Dendritic cell treated with granulocyte-macrophage colony-stimulating factor and Interleukin-4, amounts not matched to agents 40 ng/mL and 50 ng/mL, for 4 days (primary cell): ENCODE measurements around the gene RFNG.

Experiments used
- H3K27ac Mint-ChIP-seq: one replicate; pipeline ENCODE4 v1.8.0; 2022; ENCODE audit warnings: mild to moderate bottlenecking, mixed read lengths
- H3K27me3 Mint-ChIP-seq: one replicate; pipeline ENCODE4 v1.8.0; 2022; ENCODE audit warnings: mild to moderate bottlenecking, mixed read lengths
- H3K36me3 Mint-ChIP-seq: one replicate; pipeline ENCODE4 v1.8.0; 2022; ENCODE audit warnings: low read depth, mixed read lengths
- H3K4me1 Mint-ChIP-seq: one replicate; pipeline ENCODE4 v1.8.0; 2022; ENCODE audit warnings: low read depth, mixed read lengths
- H3K4me3 Mint-ChIP-seq: one replicate; pipeline ENCODE4 v1.8.0; 2022; ENCODE audit warnings: mild to moderate bottlenecking, moderate library complexity, mixed read lengths
- H3K9me3 Mint-ChIP-seq: one replicate; pipeline ENCODE4 v1.8.0; 2022; ENCODE audit warnings: mixed read lengths
- intact Hi-C: fragments of 100-400 bp; cut with micrococcal nuclease; formaldehyde crosslinking; loops from one replicate; pipeline ENCODE4 v1.15.0; 2022

The RFNG gene

DNA sequence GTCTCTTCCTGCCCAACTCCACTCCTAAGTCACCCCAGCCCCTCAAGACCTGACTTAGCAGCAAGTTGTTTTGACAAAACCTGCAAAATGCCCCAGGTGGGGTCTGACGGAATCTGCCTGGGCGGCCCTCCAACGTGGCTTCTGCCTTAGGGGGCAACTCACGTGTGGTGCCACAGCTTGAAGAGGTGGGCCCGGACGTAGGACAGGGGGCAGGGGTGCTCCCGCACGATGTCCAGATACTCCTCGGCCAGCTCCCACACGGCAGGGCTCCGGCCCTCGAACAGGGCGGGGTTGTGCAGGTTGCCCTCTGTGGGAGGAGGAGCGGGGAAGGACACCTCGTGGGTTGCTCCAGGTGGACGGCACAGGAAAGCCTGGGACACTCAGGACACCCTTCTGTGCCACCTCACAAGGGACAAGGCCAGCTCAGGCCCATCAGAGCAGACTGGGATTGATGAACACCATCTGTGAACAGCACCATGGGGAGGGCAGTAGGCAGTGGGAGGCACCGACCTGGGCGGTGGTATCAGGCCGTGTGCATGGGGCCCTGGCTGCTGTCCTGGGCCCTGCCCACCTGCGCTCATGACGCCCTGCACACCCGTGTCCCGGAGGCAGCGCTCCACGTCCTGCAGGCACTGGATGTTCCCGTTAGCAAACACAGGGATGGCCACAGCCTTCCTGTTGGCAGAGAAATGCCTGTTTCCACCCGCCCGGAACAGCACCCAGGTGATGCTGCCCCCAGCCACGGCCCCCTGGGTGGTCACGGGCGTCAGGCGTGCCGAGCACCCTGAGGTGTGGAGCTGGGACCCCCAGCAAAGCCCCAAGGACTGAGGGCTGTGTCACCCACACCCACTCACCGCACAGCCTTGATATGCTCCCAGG, 9.7 kb upstream of the RFNG start:
- peaks cover 78% of the 10 kb centered on the region for H3K36me3 Mint-ChIP-seq
- H3K4me1 Mint-ChIP-seq: peaks cover 18% of the 10 kb centered on the region
- H3K9me3 Mint-ChIP-seq: no peaks in the 10 kb centered on the region
- intact Hi-C loops: no loop called here
- H3K27ac Mint-ChIP-seq: no peak overlapping the region
- H3K27me3 Mint-ChIP-seq: no peaks in the 10 kb centered on the region
- H3K4me3 Mint-ChIP-seq: no peak overlapping the region

- Mint-ChIP-seq H3K4me3 (no peak overlapping the region), H3K27ac (no peak overlapping the region), H3K36me3 (peaks cover 84% of the 10 kb centered on the region), H3K27me3 (no peaks in the 10 kb centered on the region), H3K4me1 (peaks cover 12% of the 10 kb centered on the region), H3K9me3 (no peaks in the 10 kb centered on the region)
- intact Hi-C loops: no loop called here
These were observed 9.0 kb upstream of the RFNG start for GRCh38 chr17:82060614-82061013.

DNA sequence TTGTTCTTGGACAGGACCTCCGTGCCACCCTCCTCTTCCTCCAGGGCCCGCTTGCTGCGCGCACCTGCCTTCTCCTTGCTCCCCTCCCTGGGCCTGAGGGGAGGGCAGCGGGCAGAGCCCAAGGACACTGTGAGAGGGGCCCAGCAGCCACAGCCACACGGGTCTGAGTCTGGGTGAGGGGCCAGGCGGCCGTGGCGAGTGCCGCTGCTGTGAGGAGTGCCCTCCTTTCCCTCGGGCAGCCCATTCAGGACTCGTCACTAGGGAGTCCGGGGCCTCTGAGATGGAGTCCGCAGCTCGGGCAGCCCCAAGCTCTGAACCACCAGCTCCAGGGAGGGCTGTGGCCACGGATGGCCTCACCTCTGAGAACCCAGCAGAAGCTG, 8.4 kb upstream of the RFNG start:
- no peaks in the 10 kb centered on the region for H3K9me3 Mint-ChIP-seq
- H3K27ac Mint-ChIP-seq: no peak overlapping the region
- intact Hi-C loops: no loop called here
- H3K36me3 Mint-ChIP-seq: peaks cover 91% of the 10 kb centered on the region
- H3K4me1 Mint-ChIP-seq: peaks cover 12% of the 10 kb centered on the region
- H3K27me3 Mint-ChIP-seq: no peaks in the 10 kb centered on the region
- H3K4me3 Mint-ChIP-seq: no peak overlapping the region

GRCh38 chr17:82059272-82060000, 7.8 kb upstream of the RFNG start:
- intact Hi-C loops: no loop called here
- Mint-ChIP-seq H3K27ac (no peak overlapping the region), H3K27me3 (no peaks in the 10 kb centered on the region), H3K4me3 (no peak overlapping the region), H3K36me3 (peaks cover 96% of the 10 kb centered on the region), H3K9me3 (no peaks in the 10 kb centered on the region), H3K4me1 (peaks cover 7% of the 10 kb centered on the region)

DNA sequence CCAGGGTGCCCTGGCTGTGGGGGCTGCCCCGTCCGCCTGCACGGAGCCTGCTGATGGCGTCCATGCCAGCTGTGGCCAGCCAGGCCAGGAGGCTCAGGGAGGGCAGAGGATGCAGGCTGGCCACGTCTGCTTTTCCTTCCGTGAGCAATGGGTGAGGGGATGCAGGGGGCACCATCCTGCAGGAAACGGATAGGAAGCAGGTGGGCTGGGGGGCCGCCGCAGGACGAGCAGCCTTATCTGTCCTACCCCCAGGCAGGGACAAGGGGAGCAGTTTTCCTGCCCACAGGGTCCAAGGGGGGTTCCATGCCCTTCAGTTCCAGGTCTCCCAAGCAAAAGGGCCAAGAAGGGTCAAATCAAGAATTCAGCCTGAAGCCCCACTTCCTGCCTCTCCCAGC, 7.2 kb upstream of the RFNG start:
- no peak overlapping the region for H3K4me3 Mint-ChIP-seq
- intact Hi-C loops: no loop called here
- peaks cover 100% of the 10 kb centered on the region for H3K36me3 Mint-ChIP-seq
- peaks cover 7% of the 10 kb centered on the region for H3K4me1 Mint-ChIP-seq
- H3K27me3 Mint-ChIP-seq: no peaks in the 10 kb centered on the region
- H3K27ac Mint-ChIP-seq: no peak overlapping the region
- H3K9me3 Mint-ChIP-seq: no peaks in the 10 kb centered on the region

- H3K9me3 Mint-ChIP-seq: no peaks in the 10 kb centered on the region
- no peaks in the 10 kb centered on the region for H3K27me3 Mint-ChIP-seq
- no peak overlapping the region for H3K27ac Mint-ChIP-seq
- no peak overlapping the region for H3K4me3 Mint-ChIP-seq
- peaks cover 100% of the 10 kb centered on the region for H3K36me3 Mint-ChIP-seq
- peaks cover 11% of the 10 kb centered on the region for H3K4me1 Mint-ChIP-seq
- intact Hi-C loops: no loop called here
These were observed 6.7 kb upstream of the RFNG start for GRCh38 chr17:82058230-82058854.

- Mint-ChIP-seq H3K27me3 (no peaks in the 10 kb centered on the region), H3K27ac (no peak overlapping the region), H3K36me3 (peaks cover 92% of the 10 kb centered on the region), H3K4me3 (no peak overlapping the region), H3K4me1 (peaks cover 20% of the 10 kb centered on the region), H3K9me3 (no peaks in the 10 kb centered on the region)
- intact Hi-C loops: no loop called here
These were observed 5.4 kb upstream of the RFNG start for GRCh38 chr17:82056729-82057621.

DNA sequence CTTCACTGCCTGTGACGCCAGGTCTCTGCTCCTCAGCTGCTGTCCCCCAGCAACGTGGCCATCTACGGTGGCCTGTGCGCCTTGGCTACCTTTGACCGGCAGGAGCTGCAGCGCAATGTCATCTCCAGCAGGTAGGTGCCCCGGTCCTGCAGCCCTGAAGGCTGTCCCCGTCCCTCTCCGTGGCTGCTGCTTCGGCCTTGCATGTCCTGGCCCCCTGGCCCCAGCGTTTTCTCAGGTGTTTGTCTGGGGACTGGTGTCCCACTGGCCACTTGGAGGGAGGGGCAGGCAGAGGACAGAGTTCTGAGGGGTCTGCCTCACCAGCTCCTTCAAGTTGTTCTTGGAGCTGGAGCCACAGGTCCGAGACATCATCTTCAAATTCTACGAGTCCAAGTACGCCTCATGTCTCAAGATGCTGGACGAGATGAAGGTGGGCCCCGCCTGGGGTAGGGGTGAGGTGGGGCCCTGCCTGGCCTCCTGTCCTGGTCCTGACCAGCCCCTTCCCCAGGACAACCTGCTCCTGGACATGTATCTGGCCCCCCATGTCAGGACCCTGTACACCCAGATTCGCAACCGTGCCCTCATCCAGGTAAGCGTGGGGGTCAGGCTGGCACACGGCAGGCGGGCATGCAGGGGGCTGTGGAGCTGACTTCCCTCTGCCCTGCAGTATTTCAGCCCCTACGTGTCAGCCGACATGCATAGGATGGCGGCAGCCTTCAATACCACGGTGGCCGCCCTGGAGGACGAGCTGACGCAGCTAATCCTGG, 4.5 kb upstream of the RFNG start:
- Mint-ChIP-seq H3K27me3 (no peaks in the 10 kb centered on the region), H3K27ac (no peak overlapping the region), H3K4me3 (no peak overlapping the region), H3K36me3 (peaks cover 83% of the 10 kb centered on the region), H3K4me1 (peaks cover 20% of the 10 kb centered on the region), H3K9me3 (no peaks in the 10 kb centered on the region)
- intact Hi-C loops: no loop called here

DNA sequence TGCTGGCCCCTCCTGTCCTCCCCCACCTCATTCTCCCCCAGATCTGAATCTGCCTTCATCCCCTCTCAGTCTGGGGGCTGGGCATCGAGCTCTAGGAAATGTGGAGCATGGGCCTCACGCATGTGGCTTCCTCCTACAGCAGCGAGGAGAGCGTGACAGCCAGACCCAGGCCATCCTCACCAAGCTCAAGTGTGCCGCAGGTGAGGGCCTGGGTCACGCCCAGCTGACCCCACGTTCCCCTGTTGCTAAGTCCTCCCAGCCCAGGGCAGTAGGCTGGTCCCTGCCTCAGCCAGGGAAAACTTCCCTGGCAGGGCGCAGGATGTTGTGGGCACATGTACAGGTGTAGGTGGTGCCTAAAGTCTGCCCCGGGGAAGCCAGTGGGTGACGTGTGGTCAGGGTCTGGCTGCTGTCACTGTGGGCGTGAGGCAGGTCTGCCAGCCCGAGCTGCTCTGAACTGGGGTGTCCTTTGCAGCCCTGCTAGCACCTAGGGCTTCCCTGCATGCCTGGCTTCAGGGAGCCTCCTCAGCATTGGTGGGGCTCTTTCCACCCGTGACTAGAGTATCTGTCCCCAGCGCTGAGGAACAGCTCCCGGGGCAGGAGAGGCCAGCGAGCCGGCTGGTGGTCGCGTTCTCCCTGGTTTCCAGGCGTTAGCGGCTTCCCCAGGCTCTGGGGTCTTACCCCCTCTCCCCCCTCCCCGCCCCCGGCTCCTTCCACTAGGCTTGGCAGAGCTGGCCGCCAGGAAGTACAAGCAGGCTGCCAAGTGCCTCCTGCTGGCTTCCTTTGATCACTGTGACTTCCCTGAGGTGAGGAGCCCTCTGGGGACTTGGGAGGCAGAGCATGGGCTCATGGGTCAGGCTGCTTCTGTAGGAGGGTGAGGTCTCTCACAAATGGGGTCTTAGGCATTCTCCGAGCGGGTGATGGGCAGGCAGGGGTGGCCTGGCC, 3.7 kb upstream of the RFNG start:
- Mint-ChIP-seq H3K4me3 (no peak overlapping the region), H3K27ac (no peak overlapping the region), H3K4me1 (peaks cover 28% of the 10 kb centered on the region), H3K27me3 (no peaks in the 10 kb centered on the region), H3K36me3 (peaks cover 83% of the 10 kb centered on the region), H3K9me3 (no peaks in the 10 kb centered on the region)
- intact Hi-C loops: no loop called here

GRCh38 chr17:82054351-82055022, 2.9 kb upstream of the RFNG start:
- Mint-ChIP-seq H3K9me3 (no peaks in the 10 kb centered on the region), H3K4me1 (peaks cover 36% of the 10 kb centered on the region), H3K36me3 (peaks cover 83% of the 10 kb centered on the region), H3K27me3 (no peaks in the 10 kb centered on the region), H3K4me3 (no peak overlapping the region), H3K27ac (no peak overlapping the region)
- intact Hi-C loops: no loop called here

- Mint-ChIP-seq H3K27me3 (no peaks in the 10 kb centered on the region), H3K36me3 (peaks cover 83% of the 10 kb centered on the region), H3K4me3 (peak overlapping the region; percentile 84), H3K4me1 (peaks cover 42% of the 10 kb centered on the region), H3K9me3 (no peaks in the 10 kb centered on the region), H3K27ac (peak overlapping the region; percentile 41)
- intact Hi-C loops: no loop called here
These were observed 2.1 kb upstream of the RFNG start for GRCh38 chr17:82053556-82054263.
